HL-60 (cell line): ENCODE data around the gene HIVEP1.

Experiments
- DNase-seq, 2 experiments: peaks; one replicate each; pipeline ENCODE4 v3.0.0-alpha.2; 2010 to 2020; ENCODE audit warnings: low read depth in 1 of 2, low spot score in 1 of 2
- H3K27ac ChIP-seq: fragments of 250-450 bp; sonication (Bioruptor Pico); replicated peaks from 2 replicates; pipeline ENCODE4 v1.5.1; 2020; ENCODE audit warnings: mild to moderate bottlenecking, moderate library complexity
- H3K27me3 ChIP-seq: fragments of 250-450 bp; sonication (Bioruptor Pico); 2 replicates; pipeline ENCODE4 v1.5.1; 2021; ENCODE audit warnings: mild to moderate bottlenecking, moderate library complexity; ENCODE audit not compliant: insufficient read depth, poor library complexity, severe bottlenecking
- H3K4me3 ChIP-seq: replicated peaks from 2 replicates; pipeline ENCODE4 v1.5.1; 2011; ENCODE audit warnings: mild to moderate bottlenecking, control low read depth, low read length; ENCODE audit not compliant: insufficient read depth
- GABPA ChIP-seq: IDR thresholded peaks from 2 replicates; pipeline ENCODE4 v1.6.1; 2012; ENCODE audit warnings: low read depth
- POLR2AphosphoS5 ChIP-seq: IDR thresholded peaks from 2 replicates; pipeline ENCODE4 v1.6.1; 2012; ENCODE audit warnings: low read depth
- SPI1 ChIP-seq: IDR thresholded peaks from 2 replicates; pipeline ENCODE4 v1.6.1; 2012; ENCODE audit warnings: low read depth, mild to moderate bottlenecking, borderline replicate concordance
- TF ChIP-seq, protein P1 (sequence below): IDR thresholded peaks from one replicate; pipeline ENCODE4 v1.5.1; 2011; ENCODE audit warnings: low read length, control low read depth, inconsistent platforms; ENCODE audit not compliant: insufficient read depth
- TF ChIP-seq, protein P2 (sequence below): IDR thresholded peaks from 2 replicates; pipeline ENCODE4 v1.6.1; 2012; ENCODE audit warnings: low read depth; ENCODE audit not compliant: insufficient replicate concordance

Gene HIVEP1

DNA sequence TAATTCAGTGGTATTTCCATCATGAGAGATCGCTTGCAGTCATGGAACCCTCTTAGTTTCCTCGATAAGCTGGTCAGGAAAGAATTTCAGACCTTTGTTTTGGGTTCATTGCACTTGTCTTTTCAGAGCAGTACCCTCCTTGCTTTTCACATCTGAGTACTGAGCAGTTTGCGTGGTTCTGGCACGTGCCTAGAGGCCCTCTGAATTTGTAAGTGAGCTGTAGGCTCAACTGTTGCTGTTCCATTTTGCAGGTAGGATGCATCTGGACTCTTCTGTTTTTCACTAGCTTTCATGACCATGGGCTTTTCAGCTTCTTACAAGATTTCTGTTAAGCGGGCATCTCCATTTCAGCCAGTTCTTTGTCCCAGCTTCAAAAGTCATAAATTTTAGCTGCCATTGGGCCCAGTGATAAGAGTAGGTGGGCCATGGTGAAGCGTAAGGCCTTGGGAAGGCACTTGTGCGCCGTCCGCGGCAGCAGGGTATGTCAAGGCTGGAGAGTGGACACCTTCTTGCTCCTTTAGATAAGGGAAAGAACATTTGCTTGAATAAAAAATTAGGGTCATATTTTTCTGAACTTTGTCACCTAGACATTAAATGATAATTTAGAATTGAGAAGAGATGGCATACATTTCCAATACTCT lies 35.8 kb downstream of the HIVEP1 start:
- H3K4me3 ChIP-seq: no peak overlapping the region
- no peak for DNase-seq
- TF ChIP-seq, protein P1, sequence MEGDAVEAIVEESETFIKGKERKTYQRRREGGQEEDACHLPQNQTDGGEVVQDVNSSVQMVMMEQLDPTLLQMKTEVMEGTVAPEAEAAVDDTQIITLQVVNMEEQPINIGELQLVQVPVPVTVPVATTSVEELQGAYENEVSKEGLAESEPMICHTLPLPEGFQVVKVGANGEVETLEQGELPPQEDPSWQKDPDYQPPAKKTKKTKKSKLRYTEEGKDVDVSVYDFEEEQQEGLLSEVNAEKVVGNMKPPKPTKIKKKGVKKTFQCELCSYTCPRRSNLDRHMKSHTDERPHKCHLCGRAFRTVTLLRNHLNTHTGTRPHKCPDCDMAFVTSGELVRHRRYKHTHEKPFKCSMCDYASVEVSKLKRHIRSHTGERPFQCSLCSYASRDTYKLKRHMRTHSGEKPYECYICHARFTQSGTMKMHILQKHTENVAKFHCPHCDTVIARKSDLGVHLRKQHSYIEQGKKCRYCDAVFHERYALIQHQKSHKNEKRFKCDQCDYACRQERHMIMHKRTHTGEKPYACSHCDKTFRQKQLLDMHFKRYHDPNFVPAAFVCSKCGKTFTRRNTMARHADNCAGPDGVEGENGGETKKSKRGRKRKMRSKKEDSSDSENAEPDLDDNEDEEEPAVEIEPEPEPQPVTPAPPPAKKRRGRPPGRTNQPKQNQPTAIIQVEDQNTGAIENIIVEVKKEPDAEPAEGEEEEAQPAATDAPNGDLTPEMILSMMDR: no peak
- TF ChIP-seq POLR2AphosphoS5 (no peak), SPI1 (no peak), GABPA (no peak)
- TF ChIP-seq, protein P2, sequence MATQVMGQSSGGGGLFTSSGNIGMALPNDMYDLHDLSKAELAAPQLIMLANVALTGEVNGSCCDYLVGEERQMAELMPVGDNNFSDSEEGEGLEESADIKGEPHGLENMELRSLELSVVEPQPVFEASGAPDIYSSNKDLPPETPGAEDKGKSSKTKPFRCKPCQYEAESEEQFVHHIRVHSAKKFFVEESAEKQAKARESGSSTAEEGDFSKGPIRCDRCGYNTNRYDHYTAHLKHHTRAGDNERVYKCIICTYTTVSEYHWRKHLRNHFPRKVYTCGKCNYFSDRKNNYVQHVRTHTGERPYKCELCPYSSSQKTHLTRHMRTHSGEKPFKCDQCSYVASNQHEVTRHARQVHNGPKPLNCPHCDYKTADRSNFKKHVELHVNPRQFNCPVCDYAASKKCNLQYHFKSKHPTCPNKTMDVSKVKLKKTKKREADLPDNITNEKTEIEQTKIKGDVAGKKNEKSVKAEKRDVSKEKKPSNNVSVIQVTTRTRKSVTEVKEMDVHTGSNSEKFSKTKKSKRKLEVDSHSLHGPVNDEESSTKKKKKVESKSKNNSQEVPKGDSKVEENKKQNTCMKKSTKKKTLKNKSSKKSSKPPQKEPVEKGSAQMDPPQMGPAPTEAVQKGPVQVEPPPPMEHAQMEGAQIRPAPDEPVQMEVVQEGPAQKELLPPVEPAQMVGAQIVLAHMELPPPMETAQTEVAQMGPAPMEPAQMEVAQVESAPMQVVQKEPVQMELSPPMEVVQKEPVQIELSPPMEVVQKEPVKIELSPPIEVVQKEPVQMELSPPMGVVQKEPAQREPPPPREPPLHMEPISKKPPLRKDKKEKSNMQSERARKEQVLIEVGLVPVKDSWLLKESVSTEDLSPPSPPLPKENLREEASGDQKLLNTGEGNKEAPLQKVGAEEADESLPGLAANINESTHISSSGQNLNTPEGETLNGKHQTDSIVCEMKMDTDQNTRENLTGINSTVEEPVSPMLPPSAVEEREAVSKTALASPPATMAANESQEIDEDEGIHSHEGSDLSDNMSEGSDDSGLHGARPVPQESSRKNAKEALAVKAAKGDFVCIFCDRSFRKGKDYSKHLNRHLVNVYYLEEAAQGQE: no peak
- H3K27ac ChIP-seq: peak overlapping the region; percentile 47
- H3K27me3 ChIP-seq: no peaks in the 10 kb centered on the region

DNA sequence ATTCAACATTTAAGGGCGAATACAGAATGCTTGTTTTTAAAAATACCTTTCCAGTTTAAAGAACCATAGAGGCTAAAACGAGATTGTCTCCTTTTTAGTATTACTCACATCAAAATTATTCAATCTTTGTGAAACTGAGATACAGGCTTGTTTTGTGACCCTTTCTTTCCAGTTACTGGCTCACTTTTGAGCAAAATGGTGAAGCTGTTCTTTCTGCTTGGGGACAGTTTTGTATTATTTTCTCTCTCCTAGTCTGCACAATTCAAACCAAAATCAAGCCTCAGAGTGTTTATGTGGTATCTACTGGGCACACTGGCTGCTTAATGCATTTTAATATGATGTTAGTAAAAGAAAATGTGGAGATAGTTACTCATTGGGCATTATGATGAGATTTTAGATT lies 36.5 kb downstream of the HIVEP1 start:
- H3K27ac ChIP-seq: peak overlapping the region; percentile 51
- no peaks in the 10 kb centered on the region for H3K27me3 ChIP-seq
- no peak overlapping the region for H3K4me3 ChIP-seq
- no peak for DNase-seq
- TF ChIP-seq, protein P2: no peak
- no peak for TF ChIP-seq GABPA
- TF ChIP-seq SPI1: no peak
- TF ChIP-seq, protein P1: no peak
- TF ChIP-seq POLR2AphosphoS5: no peak

DNA sequence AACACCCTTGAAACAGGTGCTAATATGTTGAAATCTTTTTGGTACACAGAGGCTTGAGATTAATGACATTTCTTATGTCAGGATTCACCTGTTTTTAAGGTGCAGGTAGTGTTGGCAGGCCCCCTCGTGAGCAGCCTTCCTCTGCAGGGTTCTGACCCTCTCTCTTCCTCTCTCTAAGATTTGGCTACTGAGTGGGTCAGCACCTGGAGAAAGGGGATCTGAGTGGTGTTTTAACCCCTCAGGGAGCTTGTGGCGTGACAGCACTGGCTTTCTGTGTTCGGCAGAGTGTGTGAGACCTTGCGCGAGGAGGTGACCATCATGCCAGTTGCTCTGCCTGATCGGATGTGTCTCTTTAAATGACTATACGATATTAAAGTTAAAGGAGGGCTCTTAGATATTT lies 37.1 kb downstream of the HIVEP1 start:
- H3K4me3 ChIP-seq: no peak overlapping the region
- no peak for TF ChIP-seq POLR2AphosphoS5
- TF ChIP-seq SPI1: no peak
- no peak for TF ChIP-seq GABPA
- no peak for DNase-seq
- H3K27me3 ChIP-seq: no peaks in the 10 kb centered on the region
- peak overlapping the region; percentile 51 for H3K27ac ChIP-seq

DNA sequence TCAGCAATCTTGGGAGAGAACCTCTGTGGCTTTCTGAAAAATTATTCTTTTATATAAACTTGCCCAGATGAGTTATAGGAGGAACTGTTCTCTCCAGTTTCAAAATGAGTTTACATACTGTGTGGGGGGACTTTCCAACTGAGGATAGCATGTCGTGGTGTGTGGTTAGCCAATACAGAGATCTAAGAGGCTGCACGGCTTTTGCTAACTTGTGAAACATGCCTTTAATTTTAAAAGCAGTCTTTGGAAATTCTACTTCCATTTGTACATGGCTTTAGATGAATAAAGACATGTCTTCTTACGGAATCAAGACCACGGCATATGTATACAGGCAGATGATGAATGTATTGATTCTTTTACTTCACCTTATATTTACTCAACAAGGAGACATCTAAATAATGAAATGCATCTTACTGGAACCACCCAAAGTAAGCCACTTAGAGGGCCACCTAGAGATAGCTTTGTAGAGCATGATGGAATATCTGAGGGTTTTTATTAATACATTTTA lies 39.8 kb downstream of the HIVEP1 start:
- DNase-seq: peak; percentile 35 to 82
- peak overlapping the region; percentile 59 for H3K27ac ChIP-seq

More for the DNA sequence above, 39.8 kb downstream of the HIVEP1 start:
- no peaks in the 10 kb centered on the region for H3K27me3 ChIP-seq
- TF ChIP-seq SPI1 (peak; percentile 38; the same call in 1 of the 2 replicates), POLR2AphosphoS5 (no peak)
- H3K4me3 ChIP-seq: no peak overlapping the region
